PC-3 (cell line): ENCODE results near the gene ANXA6.

Source experiments
- CTCF ChIP-seq: fragments of 300-600 bp; sonication (generic); conservative IDR thresholded peaks from 2 replicates; pipeline ENCODE4 v1.5.1; 2017; ENCODE audit warnings: antibody characterized with exemption, low read depth, mild to moderate bottlenecking, low read length
- EZH2phosphoT487 ChIP-seq: fragments of 300-600 bp; sonication (generic); IDR thresholded peaks from 2 replicates; pipeline ENCODE4 v1.6.1; 2018; ENCODE audit warnings: mild to moderate bottlenecking, antibody characterized with exemption, low read length, borderline replicate concordance

GRCh38 chr5:151055336-151055735 is 102.2 kb downstream of the ANXA6 start:
- TF ChIP-seq EZH2phosphoT487 = no peak
- no peak for TF ChIP-seq CTCF
